ENCODE measurements around the gene HIVEP3. TPM values are rescaled to one million over a fixed set of nuclear protein-coding genes. Genes with fewer than 3 reads are reported as not detected.

Gene HIVEP3
- total RNA-seq, 1 experiment from 2014 or later = 2.8 TPM

DNA sequence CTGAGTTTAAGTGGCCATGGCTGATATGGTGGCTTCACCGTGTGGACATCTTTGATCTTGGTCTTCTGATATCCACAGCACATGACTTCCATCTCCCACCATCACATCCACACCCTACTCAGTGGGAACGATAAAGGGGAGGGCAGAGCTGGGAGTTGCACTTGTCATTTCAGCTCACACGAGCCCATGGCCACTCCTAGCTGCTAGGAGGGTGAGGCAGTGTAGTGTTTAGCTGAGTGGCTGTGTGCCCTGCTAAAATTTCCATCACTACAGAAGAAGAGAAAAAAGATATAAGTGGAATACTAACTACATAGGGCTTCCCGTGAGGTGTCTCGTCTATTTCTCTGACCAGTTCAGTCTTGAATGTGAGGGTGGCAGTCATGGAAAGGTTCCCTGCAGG lies 310.9 kb downstream of the HIVEP3 start:
- no peaks in the 10 kb centered on the region for H3K9me3 ChIP-seq (replicated peaks)
- no peak for DNase-seq
- no peak overlapping the region for H3K4me3 ChIP-seq
- H3K27me3 ChIP-seq = no peaks in the 10 kb centered on the region
- H3K36me3 ChIP-seq = no peaks in the 10 kb centered on the region
- H3K4me1 ChIP-seq = peaks cover 11% of the 10 kb centered on the region
- peak overlapping the region; percentile 38 for H3K27ac ChIP-seq

DNA sequence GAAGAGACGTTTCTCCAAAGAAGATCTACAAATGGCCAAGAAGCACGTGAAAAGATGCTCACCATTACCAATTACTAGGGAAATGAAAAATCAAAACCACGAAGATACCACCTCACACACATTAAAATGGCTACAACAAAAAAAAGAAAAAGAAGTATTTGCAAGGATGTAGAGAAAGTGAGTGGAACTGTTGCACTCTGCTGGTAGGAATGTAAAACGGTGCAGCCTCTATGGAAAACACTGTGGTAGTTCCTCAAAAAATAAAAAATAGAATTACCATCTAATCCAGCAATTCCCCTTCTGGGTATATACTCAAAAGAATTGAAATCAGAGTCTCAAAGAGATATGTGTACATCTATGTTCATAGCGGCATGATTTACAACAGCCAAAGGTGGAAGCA lies 318.8 kb downstream of the HIVEP3 start:
- no peak overlapping the region for H3K4me3 ChIP-seq
- no peak for DNase-seq
- H3K27ac ChIP-seq = no peak overlapping the region
- H3K4me1 ChIP-seq = no peaks in the 10 kb centered on the region
- H3K9me3 ChIP-seq (replicated peaks) = 0 out of 2 replicates have a peak, but pooled peaks cover 4% of the 10 kb centered on the region
- no peaks in the 10 kb centered on the region for H3K27me3 ChIP-seq
- no peaks in the 10 kb centered on the region for H3K36me3 ChIP-seq

DNA sequence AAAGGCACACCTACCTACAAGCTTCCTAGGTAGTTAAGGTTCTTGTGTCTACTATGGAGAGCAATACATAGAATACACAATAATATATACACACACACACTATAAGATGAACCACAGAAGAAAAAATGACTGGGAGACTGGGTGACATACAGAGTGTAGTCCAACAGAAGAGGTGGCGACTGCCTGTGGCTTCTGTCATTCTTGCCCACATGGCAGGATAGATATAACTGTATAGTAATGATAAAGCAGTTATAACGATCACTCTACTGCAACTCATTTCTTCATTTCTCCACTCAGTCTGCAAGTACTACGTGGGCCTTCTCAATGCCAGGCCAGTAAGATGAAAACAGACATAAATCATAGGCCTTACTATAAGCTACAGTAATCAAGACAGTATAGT lies 320.4 kb downstream of the HIVEP3 start:
- H3K36me3 ChIP-seq = no peaks in the 10 kb centered on the region
- DNase-seq = no peak

DNA sequence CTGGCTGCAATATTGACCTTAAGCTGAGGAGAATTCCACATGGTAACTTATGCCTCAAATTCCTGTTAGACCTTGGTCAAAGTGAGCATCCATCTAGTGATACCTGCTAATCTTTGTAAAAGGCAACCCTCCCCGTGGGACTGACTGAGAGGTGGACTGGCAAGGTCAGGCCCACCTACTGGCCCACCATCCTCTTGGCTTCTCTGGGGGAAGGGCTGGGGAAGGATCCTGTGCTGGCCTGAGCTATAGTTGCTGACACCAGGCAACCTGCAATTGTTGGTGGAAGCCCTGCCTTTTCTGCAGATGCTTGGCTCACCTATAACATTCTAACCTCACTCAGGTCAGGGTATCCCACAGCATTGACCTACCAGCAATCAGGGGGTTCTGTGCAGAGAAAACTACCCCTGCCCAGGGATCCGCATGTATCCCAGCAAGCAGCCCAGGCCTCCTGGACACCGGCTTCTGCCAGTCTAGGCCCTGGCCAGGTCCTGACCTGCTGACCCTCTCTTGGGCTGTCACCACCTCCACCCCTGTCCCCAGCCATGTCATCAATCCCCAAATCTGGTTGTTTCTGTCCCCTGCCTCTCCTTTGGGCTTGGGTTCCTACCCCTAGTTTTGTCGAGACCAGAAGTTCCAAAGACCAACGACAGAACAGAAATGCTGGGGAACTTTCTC lies 326.1 kb downstream of the HIVEP3 start:
- Histone ChIP-seq H3K27me3 (no peaks in the 10 kb centered on the region), H3K27ac (no peak overlapping the region), H3K9me3 (replicated peaks) (no peaks in the 10 kb centered on the region; the same call in 1 of the 2 replicates), H3K4me3 (no peak overlapping the region), H3K4me1 (no peaks in the 10 kb centered on the region), H3K36me3 (no peaks in the 10 kb centered on the region)
- no peak for DNase-seq

More for the DNA sequence above, 320.4 kb downstream of the HIVEP3 start:
- H3K4me3 ChIP-seq = no peak overlapping the region
- H3K9me3 ChIP-seq (replicated peaks) = 0 out of 2 replicates have a peak, but pooled peaks cover 4% of the 10 kb centered on the region
- H3K27ac ChIP-seq = no peak overlapping the region
- H3K4me1 ChIP-seq = no peaks in the 10 kb centered on the region
- no peaks in the 10 kb centered on the region for H3K27me3 ChIP-seq

DNA sequence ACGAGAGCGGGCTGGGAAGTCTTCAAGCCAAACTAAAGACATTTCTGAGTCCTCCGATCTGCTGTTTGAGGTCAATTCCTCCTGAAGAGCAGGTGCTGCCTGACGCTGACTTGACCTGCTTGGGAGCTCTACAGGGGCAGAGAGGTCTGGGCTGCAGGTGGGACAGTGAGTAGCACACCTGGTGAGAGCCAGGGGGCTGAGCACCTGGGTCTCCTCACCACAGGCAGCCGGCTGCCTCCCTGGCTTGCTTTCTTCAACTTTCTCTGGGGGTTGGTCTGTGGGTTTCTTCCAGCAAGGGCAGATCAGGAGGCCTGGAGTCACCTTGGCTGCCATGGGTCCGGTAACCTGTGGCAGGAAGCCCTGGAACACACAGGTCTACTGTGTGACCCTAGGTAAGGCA lies 326.8 kb downstream of the HIVEP3 start:
- Histone ChIP-seq H3K27ac (no peak overlapping the region), H3K9me3 (replicated peaks) (no peaks in the 10 kb centered on the region; the same call in 1 of the 2 replicates), H3K4me3 (no peak overlapping the region), H3K27me3 (no peaks in the 10 kb centered on the region), H3K4me1 (no peaks in the 10 kb centered on the region), H3K36me3 (no peaks in the 10 kb centered on the region)
- DNase-seq = no peak

DNA sequence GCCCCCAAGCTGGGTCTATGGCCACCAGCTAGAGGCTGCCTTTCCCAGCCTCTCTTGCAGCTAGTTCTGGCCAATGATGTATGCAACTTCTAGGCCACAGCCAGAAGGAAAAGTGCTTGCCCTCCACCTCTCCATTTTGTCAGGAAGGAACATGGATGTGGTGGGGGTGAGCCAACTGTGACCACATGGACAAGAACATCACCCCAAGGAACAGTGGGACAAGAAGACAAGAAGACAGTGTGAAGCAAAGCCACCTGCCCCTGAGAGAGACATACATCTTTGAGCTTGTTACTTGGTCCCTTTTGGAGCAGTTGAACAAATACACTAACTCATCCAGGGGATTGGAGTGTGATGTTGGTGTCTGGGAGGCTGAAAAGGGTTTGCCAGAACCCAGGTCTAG lies 328.4 kb downstream of the HIVEP3 start:
- no peaks in the 10 kb centered on the region for H3K27me3 ChIP-seq
- DNase-seq = no peak

DNA sequence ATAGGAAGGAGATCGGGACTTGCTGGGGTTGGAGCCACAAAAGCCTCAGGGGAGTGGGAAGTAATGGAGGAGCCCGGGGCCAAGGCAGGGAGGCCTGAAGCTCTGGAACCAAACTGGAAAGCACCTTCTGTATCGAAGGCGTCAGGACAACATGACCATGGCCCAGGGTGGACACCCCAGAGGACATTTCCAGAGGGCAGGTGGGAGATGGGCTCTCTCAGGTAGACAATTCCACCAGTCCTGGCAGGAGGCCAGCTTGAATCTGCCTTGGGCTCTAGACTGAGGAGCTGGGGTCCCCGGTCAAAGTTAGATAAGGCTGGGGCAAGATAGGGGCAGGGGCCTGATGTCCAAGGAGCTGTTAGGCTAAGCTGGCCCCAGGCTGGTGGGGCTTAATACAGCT lies 329.3 kb downstream of the HIVEP3 start:
- Histone ChIP-seq H3K27me3 (no peaks in the 10 kb centered on the region), H3K9me3 (replicated peaks) (no peaks in the 10 kb centered on the region; the same call in 1 of the 2 replicates), H3K27ac (no peak overlapping the region), H3K36me3 (no peaks in the 10 kb centered on the region), H3K4me1 (no peaks in the 10 kb centered on the region), H3K4me3 (no peak overlapping the region)
- DNase-seq = no peak

More for the DNA sequence above, 328.4 kb downstream of the HIVEP3 start:
- no peaks in the 10 kb centered on the region for H3K4me1 ChIP-seq
- no peaks in the 10 kb centered on the region for H3K36me3 ChIP-seq
- no peak overlapping the region for H3K4me3 ChIP-seq
- no peaks in the 10 kb centered on the region; the same call in 1 of the 2 replicates for H3K9me3 ChIP-seq (replicated peaks)
- H3K27ac ChIP-seq = no peak overlapping the region

DNA sequence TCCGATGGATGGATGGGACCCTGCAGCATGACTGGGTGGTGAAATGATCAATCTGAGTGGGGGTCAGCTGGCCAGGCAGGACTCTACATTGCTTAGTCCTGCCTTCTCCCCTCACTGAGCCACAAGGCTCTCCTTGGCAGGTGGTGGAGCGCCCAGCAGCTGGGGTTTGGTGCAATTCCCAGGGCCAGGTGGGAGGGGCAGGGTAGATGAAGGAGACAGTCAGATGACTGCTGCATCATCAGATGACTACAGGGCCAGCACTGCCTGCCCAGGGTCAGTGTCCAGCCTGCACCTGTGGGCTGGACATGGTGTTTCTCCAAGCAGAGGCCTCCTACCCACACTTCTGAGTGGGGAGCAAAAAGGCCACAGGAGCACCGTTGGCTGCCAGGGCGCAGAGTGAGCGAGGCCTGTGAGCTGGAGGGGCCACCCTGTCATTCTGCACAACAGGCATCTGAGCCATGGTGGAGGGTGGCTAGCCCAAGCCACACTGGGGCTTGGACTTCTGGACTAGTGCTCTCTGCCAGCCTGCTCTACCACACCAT lies 330.3 kb downstream of the HIVEP3 start:
- H3K4me3 ChIP-seq = no peak overlapping the region
- no peaks in the 10 kb centered on the region for H3K27me3 ChIP-seq
- no peak overlapping the region for H3K27ac ChIP-seq
- no peak for DNase-seq
- no peaks in the 10 kb centered on the region for H3K4me1 ChIP-seq
- H3K9me3 ChIP-seq (replicated peaks) = no peaks in the 10 kb centered on the region; the same call in 1 of the 2 replicates
- no peaks in the 10 kb centered on the region for H3K36me3 ChIP-seq

DNA sequence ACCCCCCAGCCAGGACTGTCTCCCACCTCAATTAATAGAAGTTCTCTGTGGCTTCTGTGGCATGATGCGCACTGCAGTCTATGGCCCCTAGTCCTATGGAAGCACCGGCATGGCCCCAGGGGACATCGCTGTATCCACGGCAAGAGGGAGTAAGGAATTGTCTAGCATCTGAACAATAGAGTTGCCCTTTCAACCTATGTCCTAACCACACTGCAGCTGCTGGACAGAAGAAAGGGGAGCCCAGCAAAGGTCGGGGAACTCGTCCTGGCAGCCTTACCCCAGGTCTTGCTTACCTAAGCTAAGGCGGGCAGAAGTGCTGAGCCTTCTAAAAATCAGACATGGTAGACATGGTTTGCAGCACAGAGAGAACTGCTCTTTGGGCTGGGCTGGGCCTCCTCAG lies 330.9 kb downstream of the HIVEP3 start:
- Histone ChIP-seq H3K36me3 (no peaks in the 10 kb centered on the region), H3K4me1 (no peaks in the 10 kb centered on the region), H3K27ac (no peak overlapping the region), H3K9me3 (replicated peaks) (no peaks in the 10 kb centered on the region; the same call in 1 of the 2 replicates), H3K27me3 (no peaks in the 10 kb centered on the region), H3K4me3 (no peak overlapping the region)
- no peak for DNase-seq

DNA sequence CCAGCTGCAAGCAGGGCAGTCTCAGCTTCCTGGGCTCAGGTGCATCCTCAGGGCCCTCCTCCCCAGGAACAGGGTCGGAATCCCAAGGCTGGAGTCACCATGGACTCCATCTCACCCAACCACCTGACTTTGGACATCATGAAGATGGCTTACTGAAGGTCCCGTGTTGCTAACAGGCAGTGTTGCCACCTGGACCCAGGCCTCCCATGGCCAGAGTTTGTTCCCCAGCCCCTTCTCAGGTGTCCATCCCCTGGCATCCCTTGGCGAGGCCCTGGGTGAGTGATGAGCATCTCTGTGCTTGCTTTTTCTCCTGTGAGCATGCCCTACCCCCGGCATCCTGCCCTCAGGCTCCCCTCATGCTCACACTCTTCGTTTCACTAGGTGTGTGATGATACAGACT lies 332.5 kb downstream of the HIVEP3 start:
- Histone ChIP-seq H3K27me3 (no peaks in the 10 kb centered on the region), H3K4me3 (no peak overlapping the region), H3K27ac (no peak overlapping the region), H3K9me3 (replicated peaks) (no peaks in the 10 kb centered on the region; the same call in 1 of the 2 replicates), H3K4me1 (no peaks in the 10 kb centered on the region), H3K36me3 (no peaks in the 10 kb centered on the region)
- DNase-seq = no peak

DNA sequence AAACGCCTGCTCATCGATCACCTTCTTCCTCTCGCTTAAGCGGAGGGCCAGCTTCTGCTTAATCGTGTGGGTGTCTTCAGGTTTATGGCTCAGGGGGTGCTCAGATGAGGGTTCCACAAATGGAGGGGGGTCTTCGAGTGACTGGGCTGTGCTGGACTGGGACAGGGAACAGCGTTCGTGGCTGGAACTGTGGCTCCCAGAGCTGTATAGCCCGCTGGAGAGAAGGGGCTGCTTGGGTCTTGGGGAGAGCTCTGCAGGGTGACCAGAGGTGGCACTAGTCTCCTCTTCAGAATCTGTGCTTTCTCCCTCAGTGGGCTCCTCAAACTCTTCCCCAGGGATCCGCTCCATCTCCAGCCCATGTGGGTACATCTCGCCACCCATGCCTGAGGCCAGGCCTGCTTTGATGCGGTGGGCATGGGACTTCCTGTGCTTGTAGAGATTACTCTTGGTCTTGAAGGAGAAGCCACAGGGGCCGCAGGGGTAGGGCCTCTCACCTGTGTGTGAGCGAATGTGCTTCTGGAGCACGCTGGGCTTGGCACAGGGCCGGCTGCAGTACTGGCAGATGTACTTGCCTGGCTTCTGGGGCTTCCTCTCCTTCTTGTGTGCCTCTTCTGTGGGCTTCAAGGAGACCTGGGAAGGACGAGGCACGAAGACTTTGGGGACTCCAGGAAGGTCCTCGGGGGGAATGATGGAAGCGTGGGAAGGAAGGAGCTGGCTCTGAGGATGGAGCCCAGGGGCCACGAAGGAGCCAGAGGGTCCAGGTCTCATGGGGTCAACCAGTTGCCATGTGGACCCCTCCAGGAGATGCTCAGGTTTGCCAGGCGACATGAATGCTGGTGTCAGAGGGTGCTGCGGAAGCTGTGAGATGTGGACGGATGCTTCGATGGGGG lies 334.8 kb downstream of the HIVEP3 start:
- Histone ChIP-seq H3K36me3 (no peaks in the 10 kb centered on the region; the same call in 1 of the 2 replicates), H3K27me3 (no peaks in the 10 kb centered on the region), H3K4me3 (no peak overlapping the region), H3K4me1 (no peaks in the 10 kb centered on the region), H3K9me3 (replicated peaks) (no peaks in the 10 kb centered on the region), H3K27ac (no peak overlapping the region)
- no peak for DNase-seq

DNA sequence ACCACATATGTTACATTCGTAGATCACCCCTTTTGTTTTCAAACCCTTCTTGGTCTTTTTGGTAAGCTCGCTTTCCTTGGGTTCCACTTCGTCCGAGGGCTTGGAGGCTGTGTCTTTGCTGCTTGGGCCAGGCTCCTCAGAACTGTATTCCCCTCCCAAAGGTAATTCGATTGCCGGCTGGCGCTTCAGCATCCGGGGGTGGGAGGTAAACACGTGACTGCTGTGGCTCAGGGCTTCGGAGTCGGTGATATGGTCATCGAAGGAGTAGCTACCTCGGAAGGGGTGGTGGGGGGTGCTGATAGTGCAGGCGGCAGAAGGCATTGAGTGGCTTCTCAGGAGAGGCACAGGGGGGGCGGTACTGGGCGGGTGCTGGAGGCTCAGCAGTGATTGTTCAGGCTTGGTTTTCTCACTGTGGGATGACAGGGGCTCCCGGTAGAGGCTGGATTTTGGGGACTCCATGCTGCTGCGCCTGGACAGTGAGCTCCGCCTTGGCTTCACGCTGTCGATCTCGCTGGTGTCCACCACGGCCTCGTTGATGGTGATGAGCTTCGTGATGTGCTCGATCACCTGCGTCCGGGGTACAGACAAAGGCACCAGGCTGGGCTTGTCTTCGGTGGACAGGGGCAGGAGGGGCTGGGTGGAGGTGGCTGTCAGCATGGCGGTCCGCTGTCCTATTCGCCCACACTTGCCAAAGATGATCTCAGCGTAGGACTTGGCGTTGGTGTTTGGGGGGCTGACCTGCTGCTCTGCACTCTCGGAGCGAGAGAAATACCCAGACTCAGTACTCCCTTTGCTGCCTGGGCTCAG lies 335.7 kb downstream of the HIVEP3 start:
- DNase-seq = no peak
- H3K4me3 ChIP-seq = no peak overlapping the region
- H3K27ac ChIP-seq = no peak overlapping the region

DNA sequence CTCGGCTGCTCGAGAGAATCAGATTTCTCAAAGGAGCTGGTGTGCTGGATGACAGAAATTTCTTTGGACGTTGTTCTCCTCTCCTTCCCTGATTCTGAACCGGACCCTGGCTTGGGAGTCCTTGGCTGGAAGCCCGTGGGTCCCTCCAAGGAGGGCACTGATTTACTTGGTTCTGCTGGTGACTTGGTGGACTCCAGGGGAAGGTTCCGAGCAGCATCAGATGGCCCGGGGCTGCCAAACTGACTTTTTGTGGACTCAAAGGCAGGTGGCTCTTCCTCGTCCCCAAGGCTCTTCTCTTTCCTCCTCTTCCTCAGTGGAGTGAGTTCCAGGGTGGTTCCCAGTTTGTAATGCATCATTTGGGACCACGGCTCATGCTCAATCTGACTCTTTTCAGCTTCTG lies 336.4 kb downstream of the HIVEP3 start:
- Histone ChIP-seq H3K27me3 (no peaks in the 10 kb centered on the region), H3K27ac (no peak overlapping the region), H3K4me1 (no peaks in the 10 kb centered on the region), H3K4me3 (no peak overlapping the region), H3K9me3 (replicated peaks) (no peaks in the 10 kb centered on the region), H3K36me3 (no peaks in the 10 kb centered on the region; the same call in 1 of the 2 replicates)
- no peak for DNase-seq

More for the DNA sequence above, 335.7 kb downstream of the HIVEP3 start:
- Histone ChIP-seq H3K36me3 (no peaks in the 10 kb centered on the region; the same call in 1 of the 2 replicates), H3K4me1 (no peaks in the 10 kb centered on the region), H3K9me3 (replicated peaks) (no peaks in the 10 kb centered on the region), H3K27me3 (no peaks in the 10 kb centered on the region)

DNA sequence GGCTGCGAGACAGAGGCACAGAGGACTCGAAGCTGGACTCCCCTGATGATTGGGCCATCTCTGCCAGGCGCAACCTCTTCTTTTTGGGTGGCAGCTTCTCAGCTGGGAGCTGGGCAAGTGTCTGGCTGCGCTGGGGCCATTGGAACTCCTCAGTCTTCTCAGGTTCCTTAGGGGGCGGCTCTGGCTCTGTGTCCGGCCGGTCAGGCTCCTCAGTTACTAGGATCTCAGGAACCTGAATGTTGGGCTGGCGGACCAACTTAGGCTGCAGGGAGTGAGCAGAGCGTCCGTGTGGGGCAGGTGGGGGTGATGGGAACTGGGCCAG lies 336.8 kb downstream of the HIVEP3 start:
- no peak for DNase-seq
- Histone ChIP-seq H3K27ac (no peak overlapping the region), H3K4me1 (no peaks in the 10 kb centered on the region), H3K4me3 (no peak overlapping the region), H3K9me3 (replicated peaks) (no peaks in the 10 kb centered on the region), H3K27me3 (no peaks in the 10 kb centered on the region), H3K36me3 (no peaks in the 10 kb centered on the region; the same call in 1 of the 2 replicates)

All from SJCRH30 (cell line).